Neural cell (in vitro differentiated cells): ENCODE results near the gene RBM33. TPM values are rescaled to one million over a fixed set of nuclear protein-coding genes. Genes with fewer than 3 reads are reported as not detected.

ENCODE experiments used
- H2AFZ ChIP-seq: fragments of 200-600, 300-800 bp; sonication (generic), shearing (Covaris generic); 2 replicates; pipeline ENCODE4 v1.6.0; 2014; ENCODE audit warnings: low read depth, mild to moderate bottlenecking, antibody characterized with exemption, low read length, moderate library complexity
- H3F3A ChIP-seq: fragments of 200-600 bp; shearing (Covaris generic); 2 replicates; pipeline ENCODE4 v1.6.1; 2016; ENCODE audit warnings: mild to moderate bottlenecking, moderate library complexity, mixed read lengths, antibody characterized with exemption, low read length; ENCODE audit not compliant: insufficient read depth, poor library complexity, severe bottlenecking
- H3K27ac ChIP-seq: fragments of 200-600, 300-800 bp; sonication (generic), shearing (Covaris generic); 2 replicates; pipeline ENCODE4 v1.5.1; 2014; ENCODE audit warnings: mild to moderate bottlenecking, low read length, moderate library complexity
- H3K27me3 ChIP-seq: fragments of 300-800, 200-600 bp; sonication (generic), shearing (Covaris generic); 2 replicates; pipeline ENCODE4 v1.6.0; 2014; ENCODE audit warnings: mild to moderate bottlenecking, low read depth, low read length, moderate library complexity; ENCODE audit not compliant: insufficient read depth
- H3K36me3 ChIP-seq: fragments of 300-800, 200-600 bp; sonication (generic), shearing (Covaris generic); 2 replicates; pipeline ENCODE4 v1.5.1; 2014; ENCODE audit warnings: mild to moderate bottlenecking, antibody characterized with exemption, low read length, moderate library complexity; ENCODE audit not compliant: insufficient read depth
- H3K4me2 ChIP-seq: fragments of 300-800, 200-600 bp; sonication (generic), shearing (Covaris generic); 2 replicates; pipeline ENCODE4 v1.6.0; 2014; ENCODE audit warnings: mild to moderate bottlenecking, low read length
- H3K4me3 ChIP-seq: fragments of 300-800, 200-600 bp; sonication (generic), shearing (Covaris generic); 2 replicates; pipeline ENCODE4 v1.5.1; 2014; ENCODE audit warnings: mild to moderate bottlenecking, low read length, moderate library complexity
- H3K79me2 ChIP-seq: fragments of 200-600 bp; shearing (Covaris generic); replicated peaks from 2 replicates; pipeline ENCODE4 v1.6.0; 2014; ENCODE audit warnings: mild to moderate bottlenecking, low read length, moderate library complexity; ENCODE audit not compliant: insufficient read depth
- H3K9ac ChIP-seq: fragments of 300-800, 200-600 bp; sonication (generic), shearing (Covaris generic); 2 replicates; pipeline ENCODE4 v1.6.1; 2016; ENCODE audit warnings: mild to moderate bottlenecking, low read length, mixed read lengths
- H3K9me2 ChIP-seq: fragments of 200-600 bp; shearing (Covaris generic); 2 replicates; pipeline ENCODE4 v1.6.1; 2016; ENCODE audit warnings: mild to moderate bottlenecking, low read length, mixed read lengths; ENCODE audit not compliant: insufficient read depth
- H3K9me3 ChIP-seq: fragments of 200-600, 300-800 bp; sonication (generic), shearing (Covaris generic); 2 replicates; pipeline ENCODE4 v1.6.1; 2016; ENCODE audit warnings: mild to moderate bottlenecking, mixed run types, low read length, moderate library complexity, mixed read lengths
- H4K20me1 ChIP-seq: fragments of 200-600 bp; shearing (Covaris generic); 2 replicates; pipeline ENCODE4 v1.6.1; 2016; ENCODE audit warnings: mild to moderate bottlenecking, mixed run types; ENCODE audit not compliant: insufficient read depth
- CTCF ChIP-seq: fragments of 450-650 bp; IDR thresholded peaks from 2 replicates; pipeline ENCODE4 v1.5.1; 2014; ENCODE audit warnings: antibody characterized with exemption, mild to moderate bottlenecking, moderate library complexity; ENCODE audit not compliant: poor library complexity, severe bottlenecking
- EP300 ChIP-seq: fragments of 450-650 bp; conservative IDR thresholded peaks from 2 replicates; pipeline ENCODE4 v1.6.1; 2014; ENCODE audit warnings: antibody characterized with exemption, mild to moderate bottlenecking, moderate library complexity; ENCODE audit not compliant: poor library complexity, severe bottlenecking
- EZH2 ChIP-seq: fragments of 200-600, 300-800 bp; shearing (Covaris generic), sonication (generic); IDR thresholded peaks from 2 replicates; pipeline ENCODE4 v1.6.1; 2014; ENCODE audit warnings: antibody characterized with exemption, low read length, borderline replicate concordance, mild to moderate bottlenecking; ENCODE audit not compliant: insufficient read depth, poor library complexity, severe bottlenecking
- MXI1 ChIP-seq: fragments of 450-650 bp; conservative IDR thresholded peaks from 2 replicates; pipeline ENCODE4 v1.6.1; 2014; ENCODE audit warnings: antibody characterized with exemption, mild to moderate bottlenecking; ENCODE audit not compliant: poor library complexity, severe bottlenecking
- POLR2AphosphoS5 ChIP-seq: IDR thresholded peaks from 2 replicates; pipeline ENCODE4 v1.6.1; 2012
- RAD21 ChIP-seq: fragments of 450-650 bp; conservative IDR thresholded peaks from 2 replicates; pipeline ENCODE4 v1.6.1; 2014; ENCODE audit warnings: antibody characterized with exemption, mild to moderate bottlenecking, moderate library complexity
- SMC3 ChIP-seq: fragments of 450-650 bp; conservative IDR thresholded peaks from 2 replicates; pipeline ENCODE4 v1.6.1; 2014; ENCODE audit warnings: antibody characterized with exemption, mild to moderate bottlenecking, moderate library complexity; ENCODE audit not compliant: poor library complexity
- TAF1 ChIP-seq: IDR thresholded peaks from 2 replicates; pipeline ENCODE4 v1.6.1; 2012; ENCODE audit warnings: low read depth
- polyA plus RNA-seq: library from polyadenylated mRNA; depleted of rRNA; stranded (reverse); fragments of >200 nt; gene quantifications from 2 replicates; pipeline ENCODE4 v1.2.3, GENCODE V29; 2014
- TF ChIP-seq, protein P1 (sequence below): IDR thresholded peaks from 2 replicates; pipeline ENCODE4 v1.6.1; 2012; ENCODE audit warnings: borderline replicate concordance

The RBM33 gene
- polyA plus RNA-seq, 1 donor from 2014 or later = 53.2 TPM

DNA sequence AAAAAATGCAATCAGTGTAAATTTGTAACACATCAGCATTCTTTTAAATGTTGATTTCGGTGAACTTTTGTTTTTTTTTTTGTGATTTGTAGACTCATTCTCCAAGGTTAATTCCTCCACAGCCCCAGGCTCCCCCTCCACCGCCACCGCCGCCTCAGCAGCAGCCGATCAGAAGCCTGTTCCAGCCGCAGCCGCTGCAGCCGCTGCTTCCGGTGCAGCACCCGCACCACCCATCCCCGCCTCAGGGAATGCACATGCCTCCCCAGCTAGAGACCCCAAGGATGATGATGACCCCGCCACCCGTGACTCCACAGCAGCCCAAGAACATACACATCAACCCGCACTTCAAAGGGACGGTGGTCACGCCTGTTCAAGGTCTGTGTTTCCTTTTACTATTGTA is 66.6 kb downstream of the RBM33 start:
- Histone ChIP-seq H3K27me3 (no peaks in the 10 kb centered on the region), H3K9ac (no peak overlapping the region), H2AFZ (no peak overlapping the region), H4K20me1 (no peaks in the 10 kb centered on the region), H3K4me2 (no peak overlapping the region), H3K27ac (no peak overlapping the region), H3K9me3 (no peaks in the 10 kb centered on the region), H3K9me2 (no peaks in the 10 kb centered on the region), H3K4me3 (no peak overlapping the region), H3K79me2 (peaks cover 8% of the 10 kb centered on the region), H3F3A (peaks cover 5% of the 10 kb centered on the region), H3K36me3 (no peaks in the 10 kb centered on the region)
- no peak for TF ChIP-seq EP300
- TF ChIP-seq, protein P1, sequence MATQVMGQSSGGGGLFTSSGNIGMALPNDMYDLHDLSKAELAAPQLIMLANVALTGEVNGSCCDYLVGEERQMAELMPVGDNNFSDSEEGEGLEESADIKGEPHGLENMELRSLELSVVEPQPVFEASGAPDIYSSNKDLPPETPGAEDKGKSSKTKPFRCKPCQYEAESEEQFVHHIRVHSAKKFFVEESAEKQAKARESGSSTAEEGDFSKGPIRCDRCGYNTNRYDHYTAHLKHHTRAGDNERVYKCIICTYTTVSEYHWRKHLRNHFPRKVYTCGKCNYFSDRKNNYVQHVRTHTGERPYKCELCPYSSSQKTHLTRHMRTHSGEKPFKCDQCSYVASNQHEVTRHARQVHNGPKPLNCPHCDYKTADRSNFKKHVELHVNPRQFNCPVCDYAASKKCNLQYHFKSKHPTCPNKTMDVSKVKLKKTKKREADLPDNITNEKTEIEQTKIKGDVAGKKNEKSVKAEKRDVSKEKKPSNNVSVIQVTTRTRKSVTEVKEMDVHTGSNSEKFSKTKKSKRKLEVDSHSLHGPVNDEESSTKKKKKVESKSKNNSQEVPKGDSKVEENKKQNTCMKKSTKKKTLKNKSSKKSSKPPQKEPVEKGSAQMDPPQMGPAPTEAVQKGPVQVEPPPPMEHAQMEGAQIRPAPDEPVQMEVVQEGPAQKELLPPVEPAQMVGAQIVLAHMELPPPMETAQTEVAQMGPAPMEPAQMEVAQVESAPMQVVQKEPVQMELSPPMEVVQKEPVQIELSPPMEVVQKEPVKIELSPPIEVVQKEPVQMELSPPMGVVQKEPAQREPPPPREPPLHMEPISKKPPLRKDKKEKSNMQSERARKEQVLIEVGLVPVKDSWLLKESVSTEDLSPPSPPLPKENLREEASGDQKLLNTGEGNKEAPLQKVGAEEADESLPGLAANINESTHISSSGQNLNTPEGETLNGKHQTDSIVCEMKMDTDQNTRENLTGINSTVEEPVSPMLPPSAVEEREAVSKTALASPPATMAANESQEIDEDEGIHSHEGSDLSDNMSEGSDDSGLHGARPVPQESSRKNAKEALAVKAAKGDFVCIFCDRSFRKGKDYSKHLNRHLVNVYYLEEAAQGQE = no peak
- TF ChIP-seq MXI1 = no peak
- no peak for TF ChIP-seq EZH2
- no peak for TF ChIP-seq CTCF
- TF ChIP-seq POLR2AphosphoS5 = no peak
- TF ChIP-seq SMC3 = no peak
- TF ChIP-seq TAF1 = no peak
- no peak for TF ChIP-seq RAD21

DNA sequence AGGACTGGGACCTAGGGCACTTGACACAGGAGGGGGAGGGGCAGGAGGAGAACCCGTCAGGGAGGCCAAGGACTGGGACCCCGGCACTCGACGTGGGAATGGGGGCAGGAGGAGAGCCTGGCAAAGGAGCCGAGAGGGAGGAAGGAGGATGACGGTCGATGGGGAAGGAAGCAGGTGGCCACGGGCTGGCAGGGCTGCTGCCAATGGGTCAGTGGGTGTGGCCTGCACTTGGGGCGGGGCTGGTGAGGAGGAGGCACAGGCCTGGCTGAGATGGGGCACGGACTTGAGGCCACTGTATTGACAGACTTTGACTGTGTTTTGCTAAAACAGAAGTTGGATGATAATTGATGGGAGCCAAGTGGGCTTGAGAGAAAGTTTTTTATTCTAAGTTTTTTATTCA is 68.9 kb downstream of the RBM33 start:
- H3K9ac ChIP-seq = no peak overlapping the region
- H3F3A ChIP-seq = peaks cover 5% of the 10 kb centered on the region
- H3K9me3 ChIP-seq = no peaks in the 10 kb centered on the region
- H3K4me3 ChIP-seq = no peak overlapping the region
- TF ChIP-seq EP300 (no peak), CTCF (no peak), SMC3 (no peak), TAF1 (no peak), EZH2 (no peak), POLR2AphosphoS5 (no peak), MXI1 (no peak)
- TF ChIP-seq, protein P1 = no peak
- H4K20me1 ChIP-seq = no peaks in the 10 kb centered on the region
- H3K4me2 ChIP-seq = no peak overlapping the region
- H3K36me3 ChIP-seq = no peaks in the 10 kb centered on the region
- H3K27me3 ChIP-seq = no peaks in the 10 kb centered on the region
- no peak overlapping the region for H3K27ac ChIP-seq
- no peaks in the 10 kb centered on the region for H3K9me2 ChIP-seq
- peaks cover 8% of the 10 kb centered on the region for H3K79me2 ChIP-seq
- H2AFZ ChIP-seq = no peak overlapping the region
